ENCODE data around the gene IGFL4.

DNA sequence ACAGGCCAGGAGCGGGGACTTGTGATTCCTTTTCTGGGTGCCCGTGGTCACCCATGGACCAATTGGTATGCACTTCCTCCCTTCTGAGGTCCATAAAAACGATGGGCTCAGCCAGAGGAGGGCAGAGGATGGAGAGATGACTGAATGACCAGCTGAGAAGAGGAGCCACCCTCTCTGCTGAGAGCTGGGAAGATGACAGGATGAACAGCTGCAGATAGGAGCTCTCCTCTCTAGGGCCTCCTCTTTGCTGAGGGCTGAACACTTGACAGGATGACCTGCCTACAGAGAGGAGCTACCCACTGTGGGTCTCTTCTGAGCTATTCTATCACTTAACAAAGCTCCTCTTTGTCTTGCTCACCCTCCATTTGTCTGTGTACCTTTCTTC, 4.1 kb downstream of the IGFL4 start:
- no peak for TF ChIP-seq POLR2A (IDR thresholded peaks at IDR 0.05)
- TF ChIP-seq, protein P1, sequence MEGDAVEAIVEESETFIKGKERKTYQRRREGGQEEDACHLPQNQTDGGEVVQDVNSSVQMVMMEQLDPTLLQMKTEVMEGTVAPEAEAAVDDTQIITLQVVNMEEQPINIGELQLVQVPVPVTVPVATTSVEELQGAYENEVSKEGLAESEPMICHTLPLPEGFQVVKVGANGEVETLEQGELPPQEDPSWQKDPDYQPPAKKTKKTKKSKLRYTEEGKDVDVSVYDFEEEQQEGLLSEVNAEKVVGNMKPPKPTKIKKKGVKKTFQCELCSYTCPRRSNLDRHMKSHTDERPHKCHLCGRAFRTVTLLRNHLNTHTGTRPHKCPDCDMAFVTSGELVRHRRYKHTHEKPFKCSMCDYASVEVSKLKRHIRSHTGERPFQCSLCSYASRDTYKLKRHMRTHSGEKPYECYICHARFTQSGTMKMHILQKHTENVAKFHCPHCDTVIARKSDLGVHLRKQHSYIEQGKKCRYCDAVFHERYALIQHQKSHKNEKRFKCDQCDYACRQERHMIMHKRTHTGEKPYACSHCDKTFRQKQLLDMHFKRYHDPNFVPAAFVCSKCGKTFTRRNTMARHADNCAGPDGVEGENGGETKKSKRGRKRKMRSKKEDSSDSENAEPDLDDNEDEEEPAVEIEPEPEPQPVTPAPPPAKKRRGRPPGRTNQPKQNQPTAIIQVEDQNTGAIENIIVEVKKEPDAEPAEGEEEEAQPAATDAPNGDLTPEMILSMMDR (IDR thresholded peaks at IDR 0.05), result no peak

Data from thyroid gland (tissue), 4 donors.